ENCODE data around the gene VWF.

GRCh38 chr12:6038160-6038559 is 86.3 kb downstream of the VWF start:
- TF ChIP-seq ARNT (IDR thresholded peaks at IDR 0.05) (no peak), FOXM1 (IDR thresholded peaks at IDR 0.05; ENCODE audit: borderline replicate concordance) (no peak), SUZ12 (IDR thresholded peaks at IDR 0.05) (no peak), LEF1 (IDR thresholded peaks at IDR 0.05; ENCODE audit: borderline replicate concordance) (no peak), SP1 (IDR thresholded peaks at IDR 0.05) (no peak), ZNF384 (IDR thresholded peaks at IDR 0.05) (no peak), HDGF (IDR thresholded peaks at IDR 0.05; ENCODE audit: borderline replicate concordance) (no peak), FOXK2 (IDR thresholded peaks at IDR 0.05) (no peak), ELF4 (IDR thresholded peaks at IDR 0.05) (no peak), CTBP1 (IDR thresholded peaks at IDR 0.05; ENCODE audit: borderline replicate concordance) (no peak), PKNOX1 (IDR thresholded peaks at IDR 0.05) (no peak), BHLHE40 (IDR thresholded peaks at IDR 0.05; ENCODE audit: borderline replicate concordance) (no peak), TARDBP (IDR thresholded peaks at IDR 0.05) (no peak)

Data from HEK293T (cell line).